ENCODE results near the gene KDM4B. TPM values are rescaled to one million over a fixed set of nuclear protein-coding genes. Genes with fewer than 3 reads are reported as not detected.

Gene KDM4B
- polyA plus RNA-seq, 3 donors, result 6.4 to 22.7 (median 12.7) TPM

DNA sequence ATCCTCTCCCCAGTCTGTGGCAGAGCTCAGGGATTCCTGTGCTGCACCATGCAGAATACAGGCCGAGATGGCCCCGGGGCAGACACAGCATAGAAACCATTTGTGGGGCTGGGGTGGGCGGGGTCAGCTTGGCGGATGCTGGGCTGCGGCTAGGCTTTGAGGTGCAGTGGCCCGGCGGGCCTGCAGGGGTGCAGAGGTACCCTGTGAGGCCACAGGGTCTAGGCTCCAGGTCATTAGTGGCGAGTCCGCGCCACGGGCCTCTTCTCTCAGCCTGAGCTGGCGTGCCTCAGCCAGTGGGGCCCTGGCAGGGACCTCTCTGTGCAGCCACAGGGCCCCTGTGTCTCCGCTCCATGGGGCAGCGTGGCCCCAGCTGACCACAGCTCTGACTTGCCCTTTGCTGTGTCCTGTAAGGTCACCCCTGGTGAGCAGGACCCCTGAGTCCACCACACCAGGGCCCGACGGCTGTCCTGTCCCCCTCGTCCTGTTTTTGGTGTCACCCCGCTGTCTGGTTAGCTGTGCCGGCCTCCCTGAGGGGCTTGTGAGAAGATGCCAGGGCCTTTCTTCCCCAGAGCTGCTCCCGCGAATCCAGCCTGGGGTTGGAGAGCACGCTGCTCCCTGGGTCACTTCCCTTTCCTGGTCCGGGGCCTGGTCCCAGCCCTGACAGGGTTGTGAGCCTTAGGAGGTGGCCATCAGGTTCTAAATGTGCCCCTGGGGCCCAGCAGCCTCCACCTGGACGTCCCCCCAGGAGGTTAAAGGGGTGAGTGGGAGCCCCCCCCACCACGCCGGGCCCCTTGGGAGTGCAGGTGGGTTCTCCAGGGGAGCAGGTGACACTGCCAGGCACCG is 12.1 kb downstream of the KDM4B start:
- no peak for TF ChIP-seq CTCF (IDR thresholded peaks at IDR 0.05)
- WGBS (ENCODE audit: insufficient coverage), result 84% methylated on average over 18 of the region's 27 CpGs
- intact Hi-C loops (cut with micrococcal nuclease), result no loop called here
- no peaks in the 10 kb centered on the region for H3K9me3 ChIP-seq (replicated peaks in 1 of 2; ENCODE audit: control insufficient read depth in 1 of 2, insufficient read depth in 1 of 2, low read length in 2 of 2)
- no peak for DNase-seq
- no peaks in the 10 kb centered on the region for H3K27me3 ChIP-seq (ENCODE audit: control insufficient read depth in 2 of 2, insufficient read depth in 2 of 2, low read length in 2 of 2)
- H3K4me2 ChIP-seq (replicated peaks; ENCODE audit: extremely low read depth, low read length, poor library complexity, severe bottlenecking), result no peak overlapping the region
- H4K20me1 ChIP-seq (ENCODE audit: insufficient read depth, low read length), result peaks cover 94% of the 10 kb centered on the region
- Mint-ChIP-seq H3K9me3 (peaks cover 0 to 2% (median 0%) of the 10 kb centered on the region in 7 donors), H3K27me3 (ENCODE audit: low read depth in 3 of 3) (peaks cover 0 to 3% (median 0%) of the 10 kb centered on the region in 3 donors), H3K36me3 (peaks cover 26 to 59% of the 10 kb centered on the region in 2 donors), H3K4me1 (peaks cover 40% of the 10 kb centered on the region), H3K4me3 (no peak overlapping the region), H3K27ac (peak overlapping the region in 4 of 7 donors; percentile 6 to 77 (median 38))
- H3K4me3 ChIP-seq (replicated peaks in 1 of 3; ENCODE audit: low read depth in 2 of 3, low read length in 3 of 3), result no peak overlapping the region
- peaks cover 90% of the 10 kb centered on the region for H3K79me2 ChIP-seq (ENCODE audit: insufficient read depth, low read length)
- peaks cover 12 to 16% of the 10 kb centered on the region in 2 donors for H3K36me3 ChIP-seq (replicated peaks in 1 of 2; ENCODE audit: control insufficient read depth in 1 of 2, insufficient read depth in 2 of 2, low read length in 2 of 2)
- no peak overlapping the region for H3K9ac ChIP-seq (ENCODE audit: insufficient read depth, low read length, poor library complexity, severe bottlenecking)
- no peak overlapping the region for H3K27ac ChIP-seq (ENCODE audit: low read depth in 1 of 2, low read length in 2 of 2)
- peaks cover 43% of the 10 kb centered on the region in 2 donors for H3K4me1 ChIP-seq (ENCODE audit: control insufficient read depth in 1 of 2, insufficient read depth in 2 of 2, low read length in 2 of 2)
- H2AFZ ChIP-seq (ENCODE audit: insufficient read depth, low read depth, low read length, poor library complexity, severe bottlenecking), result no peak overlapping the region

DNA sequence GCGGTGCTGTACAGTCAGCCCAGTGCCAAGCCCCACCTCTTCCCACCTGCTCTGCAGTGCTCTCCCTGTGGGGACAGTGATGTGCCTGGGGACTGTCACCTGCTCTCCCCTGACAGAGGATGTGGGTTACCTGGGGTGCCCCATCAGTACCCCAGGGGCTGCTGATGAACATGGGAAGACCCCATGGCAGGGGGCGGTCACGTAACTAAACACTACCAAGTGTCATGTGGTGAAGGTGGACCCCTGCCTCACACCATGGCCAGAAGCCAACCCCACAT is 12.7 kb downstream of the KDM4B start:
- Histone ChIP-seq H3K27ac (ENCODE audit: low read depth in 1 of 2, low read length in 2 of 2) (no peak overlapping the region), H3K4me2 (replicated peaks; ENCODE audit: extremely low read depth, low read length, poor library complexity, severe bottlenecking) (no peak overlapping the region), H3K36me3 (replicated peaks in 1 of 2; ENCODE audit: control insufficient read depth in 1 of 2, insufficient read depth in 2 of 2, low read length in 2 of 2) (peaks cover 12 to 16% of the 10 kb centered on the region in 2 donors), H3K79me2 (ENCODE audit: insufficient read depth, low read length) (peaks cover 96% of the 10 kb centered on the region), H4K20me1 (ENCODE audit: insufficient read depth, low read length) (peaks cover 98% of the 10 kb centered on the region), H2AFZ (ENCODE audit: insufficient read depth, low read depth, low read length, poor library complexity, severe bottlenecking) (no peak overlapping the region), H3K4me3 (replicated peaks in 1 of 3; ENCODE audit: low read depth in 2 of 3, low read length in 3 of 3) (no peak overlapping the region), H3K9ac (ENCODE audit: insufficient read depth, low read length, poor library complexity, severe bottlenecking) (no peak overlapping the region), H3K4me1 (ENCODE audit: control insufficient read depth in 1 of 2, insufficient read depth in 2 of 2, low read length in 2 of 2) (peaks cover 37% of the 10 kb centered on the region in 2 donors), H3K9me3 (replicated peaks in 1 of 2; ENCODE audit: control insufficient read depth in 1 of 2, insufficient read depth in 1 of 2, low read length in 2 of 2) (no peaks in the 10 kb centered on the region), H3K27me3 (ENCODE audit: control insufficient read depth in 2 of 2, insufficient read depth in 2 of 2, low read length in 2 of 2) (no peaks in the 10 kb centered on the region)
- Mint-ChIP-seq H3K9me3 (peaks cover 0 to 2% (median 0%) of the 10 kb centered on the region in 7 donors), H3K27me3 (ENCODE audit: low read depth in 3 of 3) (peaks cover 0 to 3% (median 0%) of the 10 kb centered on the region in 3 donors), H3K27ac (peak overlapping the region in 2 of 7 donors; percentile 52 to 58), H3K36me3 (peaks cover 26 to 64% of the 10 kb centered on the region in 2 donors), H3K4me1 (peaks cover 35% of the 10 kb centered on the region), H3K4me3 (no peak overlapping the region)
- WGBS (ENCODE audit: insufficient coverage), result no CpG with 5 or more reads among the region's 3 CpGs
- TF ChIP-seq CTCF (IDR thresholded peaks at IDR 0.05), result no peak
- intact Hi-C loops (cut with micrococcal nuclease), result no loop called here
- no peak for DNase-seq

All from CD14-positive monocyte (primary cell).